Upper lobe of right lung (tissue), 1 donor: ENCODE results near the gene RNF125. TPM values are rescaled to one million over a fixed set of nuclear protein-coding genes. Genes with fewer than 3 reads are reported as not detected.

ENCODE experiments used
- ATAC-seq: fragments of 200-7000 bp; cut with Tn5 transposase; one replicate; pipeline ENCODE4 v1.9.1; 2020; ENCODE audit warnings: mild to moderate bottlenecking, moderate library complexity
- DNase-seq: peaks from one replicate; pipeline ENCODE4 v3.0.0-alpha.2; 2020
- H3K27ac ChIP-seq: fragments of 200-600 bp; one replicate; pipeline ENCODE4 v1.8.0; 2022
- H3K27me3 ChIP-seq: fragments of 200-600 bp; one replicate; pipeline ENCODE4 v1.8.0; 2022; ENCODE audit warnings: mild to moderate bottlenecking
- H3K36me3 ChIP-seq: fragments of 200-600 bp; one replicate; pipeline ENCODE4 v1.8.0; 2022
- H3K4me1 ChIP-seq: fragments of 200-600 bp; one replicate; pipeline ENCODE4 v1.8.0; 2022
- H3K4me3 ChIP-seq: fragments of 200-600 bp; one replicate; pipeline ENCODE4 v1.8.0; 2022; ENCODE audit warnings: mild to moderate bottlenecking
- H3K9me3 ChIP-seq: fragments of 200-600 bp; one replicate; pipeline ENCODE4 v1.8.0; 2022
- CTCF ChIP-seq: fragments of 200-600 bp; IDR thresholded peaks from one replicate; pipeline ENCODE4 v1.8.0; 2022; ENCODE audit warnings: antibody characterized with exemption
- intact Hi-C: fragments of 100-400 bp; cut with DNase I; formaldehyde crosslinking; loops from one replicate; pipeline ENCODE4 v1.11.0; 2022
- total RNA-seq: library from RNA; stranded (reverse); fragmentation: NEBNext Ultra II Directional; extraction: Animal tissue kit (Norgen Biotek cat#: 25700); gene quantifications from one replicate; pipeline ENCODE4 v1.2.1, GENCODE V29; 2021
- donor health status: DM: no; HTN: yes; CAD: no; lungs with severe emphysema.

Gene RNF125
- total RNA-seq, 1 donor from 2014 or later = 6.5 TPM

- Histone ChIP-seq H3K36me3 (peaks cover 6% of the 10 kb centered on the region), H3K27ac (no peak overlapping the region), H3K4me1 (peaks cover 12% of the 10 kb centered on the region), H3K4me3 (no peak overlapping the region), H3K9me3 (no peaks in the 10 kb centered on the region), H3K27me3 (no peaks in the 10 kb centered on the region)
- no peak for DNase-seq
- intact Hi-C loops = no loop called here
- TF ChIP-seq CTCF = no peak
- ATAC-seq = no peak
These were observed 78.3 kb downstream of the RNF125 start for GRCh38 chr18:32096946-32097345.

DNA sequence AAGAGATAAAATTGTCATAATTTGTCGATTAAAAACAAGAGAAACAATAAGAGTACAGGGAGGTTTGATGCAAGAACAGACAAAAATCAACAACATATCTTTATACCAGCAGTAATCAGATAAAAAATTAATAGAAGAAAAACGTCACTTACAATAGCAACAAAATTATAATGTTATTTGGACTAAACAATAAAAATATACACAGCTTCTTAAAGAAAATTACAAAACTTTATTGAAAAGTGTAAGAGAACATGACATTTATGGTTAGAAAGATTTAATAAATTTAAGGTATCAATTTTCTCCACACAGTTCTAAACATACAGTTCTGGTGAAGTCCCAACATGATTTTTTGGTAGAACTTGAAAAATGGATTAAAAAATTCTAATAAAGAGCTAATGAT, 85.9 kb downstream of the RNF125 start:
- intact Hi-C loops = no loop called here
- no peak for DNase-seq
- H3K36me3 ChIP-seq = no peaks in the 10 kb centered on the region
- ATAC-seq = no peak
- no peaks in the 10 kb centered on the region for H3K27me3 ChIP-seq
- no peaks in the 10 kb centered on the region for H3K9me3 ChIP-seq
- no peaks in the 10 kb centered on the region for H3K4me1 ChIP-seq
- TF ChIP-seq CTCF = no peak
- no peak overlapping the region for H3K27ac ChIP-seq
- no peak overlapping the region for H3K4me3 ChIP-seq

- no peak overlapping the region for H3K27ac ChIP-seq
- ATAC-seq (no peak), DNase-seq (no peak)
These were observed 91.4 kb downstream of the RNF125 start for GRCh38 chr18:32110005-32110404.

GRCh38 chr18:32111706-32112105, 93.1 kb downstream of the RNF125 start:
- Histone ChIP-seq H3K27me3 (no peaks in the 10 kb centered on the region), H3K4me1 (no peaks in the 10 kb centered on the region), H3K27ac (no peak overlapping the region), H3K36me3 (peaks cover 25% of the 10 kb centered on the region), H3K9me3 (no peaks in the 10 kb centered on the region), H3K4me3 (no peak overlapping the region)
- DNase-seq (no peak), ATAC-seq (no peak)
- intact Hi-C loops = no loop called here
- no peak for TF ChIP-seq CTCF

More at GRCh38 chr18:32110005-32110404, 91.4 kb downstream of the RNF125 start:
- Histone ChIP-seq H3K4me1 (no peaks in the 10 kb centered on the region), H3K27me3 (no peaks in the 10 kb centered on the region), H3K36me3 (peaks cover 22% of the 10 kb centered on the region), H3K9me3 (no peaks in the 10 kb centered on the region), H3K4me3 (no peak overlapping the region)
- intact Hi-C loops = no loop called here
- TF ChIP-seq CTCF = no peak

GRCh38 chr18:32112826-32113225, 94.2 kb downstream of the RNF125 start:
- no peak for TF ChIP-seq CTCF
- no peak overlapping the region for H3K4me3 ChIP-seq
- ATAC-seq (no peak), DNase-seq (no peak)
- H3K27ac ChIP-seq = no peak overlapping the region
- H3K27me3 ChIP-seq = no peaks in the 10 kb centered on the region
- H3K9me3 ChIP-seq = no peaks in the 10 kb centered on the region
- no peaks in the 10 kb centered on the region for H3K4me1 ChIP-seq
- peaks cover 36% of the 10 kb centered on the region for H3K36me3 ChIP-seq
- intact Hi-C loops = no loop called here

DNA sequence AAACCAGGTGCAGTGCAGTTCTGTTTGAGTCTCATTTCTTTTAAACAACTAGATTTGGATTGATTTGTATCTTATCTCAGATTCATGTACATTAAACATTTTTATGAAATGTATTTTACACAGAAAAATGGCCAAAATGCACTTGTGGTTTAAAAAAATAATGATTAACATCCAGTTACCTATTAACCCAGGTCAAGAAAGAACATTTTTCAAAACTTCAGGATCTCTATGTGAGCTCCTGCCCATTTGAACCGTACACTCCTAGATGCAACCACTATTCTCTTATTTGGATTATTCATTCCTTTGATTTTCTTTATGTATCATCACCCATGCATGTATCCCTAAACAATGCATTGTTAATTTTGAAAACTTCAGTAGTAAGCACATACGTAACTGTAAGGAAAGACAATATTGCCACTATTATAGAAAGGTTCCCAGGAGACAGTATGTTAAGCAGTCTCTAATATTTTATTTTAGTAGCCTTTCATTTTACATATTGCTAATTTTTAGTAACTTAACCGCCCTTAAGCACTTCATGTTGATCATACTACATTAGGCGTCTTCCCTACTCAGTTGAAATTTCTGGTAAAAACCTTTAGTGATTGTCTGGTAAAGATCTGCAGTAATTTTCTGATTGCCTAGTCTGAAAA, 95.8 kb downstream of the RNF125 start:
- Histone ChIP-seq H3K4me1 (no peaks in the 10 kb centered on the region), H3K9me3 (no peaks in the 10 kb centered on the region), H3K36me3 (peaks cover 36% of the 10 kb centered on the region), H3K27ac (no peak overlapping the region), H3K27me3 (no peaks in the 10 kb centered on the region), H3K4me3 (no peak overlapping the region)
- ATAC-seq (no peak), DNase-seq (no peak)
- TF ChIP-seq CTCF = no peak
- intact Hi-C loops = no loop called here
